H1 (cell line): ENCODE results near the gene RHOB. TPM values are rescaled to one million over a fixed set of nuclear protein-coding genes. Genes with fewer than 3 reads are reported as not detected.

ENCODE experiments used
- BCL11A ChIP-seq, 2 experiments: IDR thresholded peaks; one replicate each; pipeline ENCODE4 v1.6.1; 2011; ENCODE audit warnings: low read depth in 2 of 2, low read length in 2 of 2, mild to moderate bottlenecking in 2 of 2
- SIN3A ChIP-seq, 2 experiments: IDR thresholded peaks in 1 of 2; conservative IDR thresholded peaks in 1 of 2; 2 replicates each; pipeline ENCODE4 v1.6.1; 2011 to 2012; ENCODE audit warnings: low read length in 2 of 2, improper control_type of control experiment in 1 of 2, low read depth in 1 of 2, mild to moderate bottlenecking in 1 of 2
- polyA plus RNA-seq, 7 experiments: library from polyadenylated mRNA; depleted of rRNA in 3 of 7; stranded (reverse) in 5 of 7; unstranded in 2 of 7; fragments of >200 nt in 5 of 7; fragments of 200-250 nt in 2 of 7; gene quantifications; 1 replicate in 5 of 7; 2 replicates in 1 of 7; 4 replicates in 1 of 7; pipeline versions ENCODE4 v1.2.1 to v1.2.3, GENCODE V29; 2011 to 2013; ENCODE audit warnings: missing spikeins in 2 of 7, mixed read lengths in 2 of 7
- total RNA-seq: library from RNA; stranded (reverse); fragmentation: NEBNext Ultra II Directional; extraction: Animal tissue kit (Norgen Biotek cat#: 25700); gene quantifications from 2 replicates; pipeline ENCODE4 v1.2.1, GENCODE V29; 2021

The RHOB gene
- total and polyA plus RNA-seq, 2 of the 8 experiments (the other 6 are each of a cell fraction or from before 2014, with no cell fraction given), result 9.3 to 9.5 TPM

GRCh38 chr2:20433946-20434553 is 12.8 kb upstream of the RHOB start (continued):
- TF ChIP-seq SIN3A (conservative IDR thresholded peaks at IDR 0.05 in 1 of 2, IDR thresholded peaks at IDR 0.05 in 1 of 2; ENCODE audit: low read depth in 1 of 2, low read length in 2 of 2), result no peak
- no peak for TF ChIP-seq BCL11A (IDR thresholded peaks at IDR 0.05; ENCODE audit: low read depth in 2 of 2, low read length in 2 of 2)
